SK-N-SH (cell line): ENCODE data around the gene B3GAT3. TPM values are rescaled to one million over a fixed set of nuclear protein-coding genes. Genes with fewer than 3 reads are reported as not detected.

Source experiments
- CTCF ChIA-PET: fragments of 300-600, 350-600 bp; formaldehyde crosslinking; extraction: SDS; loops from one replicate; lab custom pipeline; 2021; lab: Yijun Ruan, JAX
- POLR2A ChIA-PET: fragments of 350-600 bp; sonication (Branson Sonifier 250); formaldehyde crosslinking; extraction: SDS; loops from one replicate; lab custom pipeline; 2020; ENCODE audit warnings: antibody characterized with exemption, inconsistent platforms; lab: Yijun Ruan, JAX
- DNase-seq: peaks from one replicate; pipeline ENCODE4 v3.0.0; 2012
- H2AFZ ChIP-seq: fragments of 200-600 bp; sonication (generic); 2 replicates; pipeline ENCODE4 v1.8.1; 2016; ENCODE audit warnings: antibody characterized with exemption, mild to moderate bottlenecking, low read depth
- H3F3A ChIP-seq: fragments of 200-600 bp; sonication (generic); replicated peaks from 2 replicates; pipeline ENCODE3; 2016; ENCODE audit warnings: antibody characterized with exemption, mild to moderate bottlenecking; ENCODE audit not compliant: insufficient read depth
- H3K27ac ChIP-seq, 2 experiments: fragments of 200-500 bp in 1 of 2; fragments of 200-600 bp in 1 of 2; sonication (Bioruptor generic) in 1 of 2; sonication (generic), shearing (Covaris generic) in 1 of 2; 2 replicates each; pipeline versions ENCODE4 v1.5.1 to v1.6.1; 2014 to 2016; ENCODE audit warnings: low read depth in 2 of 2, inconsistent platforms in 1 of 2, low read length in 1 of 2, mild to moderate bottlenecking in 1 of 2, mixed read lengths in 1 of 2
- H3K27me3 ChIP-seq: fragments of 200-600 bp; sonication (generic), shearing (Covaris generic); 2 replicates; pipeline ENCODE4 v1.6.1; 2016; ENCODE audit warnings: mixed run types; ENCODE audit not compliant: insufficient read depth
- H3K36me3 ChIP-seq, 2 experiments: fragments of 200-500 bp in 1 of 2; fragments of 200-600 bp in 1 of 2; sonication (Bioruptor generic) in 1 of 2; sonication (generic) in 1 of 2; replicated peaks in 1 of 2; 2 replicates each; pipeline versions ENCODE3 to v1.5.1; 2014 to 2016; ENCODE audit warnings: low read length in 1 of 2, mild to moderate bottlenecking in 1 of 2; ENCODE audit not compliant: insufficient read depth in 2 of 2, control insufficient read depth in 1 of 2
- H3K4me1 ChIP-seq, 2 experiments: fragments of 200-500 bp in 1 of 2; fragments of 200-600 bp in 1 of 2; sonication (Bioruptor generic) in 1 of 2; sonication (generic), shearing (Covaris generic) in 1 of 2; 2 replicates each; pipeline versions ENCODE4 v1.5.1 to v1.6.1; 2014 to 2016; ENCODE audit warnings: low read depth in 1 of 2, low read length in 1 of 2, mixed run types in 1 of 2; ENCODE audit not compliant: insufficient read depth in 2 of 2, control insufficient read depth in 1 of 2
- H3K4me2 ChIP-seq: fragments of 200-600 bp; sonication (generic), shearing (Covaris generic); 2 replicates; pipeline ENCODE4 v1.6.1; 2017; ENCODE audit warnings: mixed run types
- H3K4me3 ChIP-seq, 2 experiments: fragments of 200-500 bp in 1 of 2; fragments of 200-600 bp in 1 of 2; sonication (Bioruptor generic) in 1 of 2; sonication (generic), shearing (Covaris generic) in 1 of 2; 2 replicates each; pipeline versions ENCODE4 v1.5.1 to v1.8.1; 2014 to 2016; ENCODE audit warnings: low read depth in 2 of 2, inconsistent platforms in 1 of 2, low read length in 1 of 2, mild to moderate bottlenecking in 1 of 2, mixed read lengths in 1 of 2, moderate library complexity in 1 of 2
- H3K79me2 ChIP-seq: fragments of 200-600 bp; sonication (generic); 2 replicates; pipeline ENCODE4 v1.8.1; 2017; ENCODE audit warnings: mild to moderate bottlenecking; ENCODE audit not compliant: insufficient read depth
- H3K9ac ChIP-seq: fragments of 200-600 bp; sonication (generic); 2 replicates; pipeline ENCODE4 v1.6.1; 2017; ENCODE audit warnings: mixed run types
- H3K9me2 ChIP-seq: fragments of 200-600 bp; sonication (generic); 2 replicates; pipeline ENCODE4 v1.6.1; 2017; ENCODE audit warnings: mixed run types
- H3K9me3 ChIP-seq: fragments of 200-600 bp; sonication (generic); 2 replicates; pipeline ENCODE4 v1.6.1; 2017; ENCODE audit warnings: mixed run types, mild to moderate bottlenecking, moderate library complexity
- H4K20me1 ChIP-seq: fragments of 200-600 bp; sonication (generic); 2 replicates; pipeline ENCODE4 v1.6.1; 2017; ENCODE audit warnings: mild to moderate bottlenecking, mixed run types; ENCODE audit not compliant: insufficient read depth
- CHD2 ChIP-seq: fragments of 150-350 bp; IDR thresholded peaks from 2 replicates; pipeline ENCODE4 v1.6.1; 2018; ENCODE audit warnings: low read length; ENCODE audit not compliant: partially characterized antibody
- ELF1 ChIP-seq: IDR thresholded peaks from 2 replicates; pipeline ENCODE4 v1.4.0; 2012
- EP300 ChIP-seq, 2 experiments: IDR thresholded peaks; 2 replicates each; pipeline versions ENCODE4 v1.4.0 to v1.6.1; 2012; ENCODE audit warnings: borderline replicate concordance in 1 of 2, low read depth in 1 of 2, low read length in 1 of 2
- FOSL2 ChIP-seq: IDR thresholded peaks from 2 replicates; pipeline ENCODE4 v1.4.0; 2012; ENCODE audit warnings: low read depth, mild to moderate bottlenecking, moderate library complexity, borderline replicate concordance
- FOXJ3 ChIP-seq: sonication (generic); formaldehyde crosslinking; IDR thresholded peaks from 2 replicates; pipeline ENCODE4 v1.5.1; 2020; ENCODE audit warnings: mild to moderate bottlenecking, missing genetic modification reagents
- FOXM1 ChIP-seq: IDR thresholded peaks from 2 replicates; pipeline ENCODE4 v1.4.0; 2012; ENCODE audit warnings: low read depth, mild to moderate bottlenecking
- JUND ChIP-seq: IDR thresholded peaks from 2 replicates; pipeline ENCODE4 v1.4.0; 2012
- NFIC ChIP-seq: IDR thresholded peaks from 2 replicates; pipeline ENCODE4 v1.4.0; 2012; ENCODE audit warnings: borderline replicate concordance
- RAD21 ChIP-seq: IDR thresholded peaks from 2 replicates; pipeline ENCODE4 v1.6.1; 2012; ENCODE audit warnings: mild to moderate bottlenecking, low read length
- RCOR1 ChIP-seq: fragments of 150-350 bp; IDR thresholded peaks from 2 replicates; pipeline ENCODE4 v1.6.1; 2017; ENCODE audit warnings: antibody characterized with exemption, low read length
- SMC3 ChIP-seq: IDR thresholded peaks from 2 replicates; pipeline ENCODE4 v1.6.1; 2012; ENCODE audit warnings: low read depth, low read length, improper control_type of control experiment
- YY1 ChIP-seq: IDR thresholded peaks from 2 replicates; pipeline ENCODE4 v1.4.0; 2012; ENCODE audit warnings: low read depth, mild to moderate bottlenecking
- WGBS: methylation state at CpG from one replicate; pipeline ENCODE4 v1.1.6; 2017; ENCODE audit warnings: low lambda C conversion rate; 5-methylcytosine and 5-hydroxymethylcytosine counted together
- polyA plus RNA-seq, 3 experiments: library from polyadenylated mRNA; depleted of rRNA; stranded (reverse); fragments of >200 nt; gene quantifications; 2 replicates each; pipeline ENCODE4 v1.2.3, GENCODE V29; 2012
- TF ChIP-seq, protein P1 (sequence below): fragments of 150-350 bp; IDR thresholded peaks from 2 replicates; pipeline ENCODE4 v1.6.1; 2016; ENCODE audit warnings: mild to moderate bottlenecking, low read depth, low read length
- TF ChIP-seq, protein P2 (sequence below): fragments of 200-600 bp; sonication (generic); IDR thresholded peaks from 2 replicates; pipeline ENCODE4 v1.6.1; 2017; ENCODE audit warnings: antibody characterized with exemption, mild to moderate bottlenecking, moderate library complexity
- TF ChIP-seq, protein P3 (sequence below): fragments of 150-350 bp; IDR thresholded peaks from 2 replicates; pipeline ENCODE4 v1.6.1; 2017; ENCODE audit warnings: antibody characterized with exemption, low read length, low read depth, borderline replicate concordance
- TF ChIP-seq, protein P4 (sequence below): IDR thresholded peaks from 2 replicates; pipeline ENCODE4 v1.4.0; 2012; ENCODE audit warnings: low read depth, borderline replicate concordance
- TF ChIP-seq, protein P5 (sequence below): IDR thresholded peaks from 2 replicates; pipeline ENCODE4 v1.4.0; 2012; ENCODE audit warnings: low read depth
- TF ChIP-seq, protein P6 (sequence below): IDR thresholded peaks from 2 replicates; pipeline ENCODE4 v1.4.0; 2012; ENCODE audit warnings: low read depth, borderline replicate concordance
- TF ChIP-seq, protein P7 (sequence below): IDR thresholded peaks from 2 replicates; pipeline ENCODE4; 2012

The B3GAT3 gene
- polyA plus RNA-seq, 1 of the 3 experiments (the other 2 are of a cell fraction) = 104 TPM

DNA sequence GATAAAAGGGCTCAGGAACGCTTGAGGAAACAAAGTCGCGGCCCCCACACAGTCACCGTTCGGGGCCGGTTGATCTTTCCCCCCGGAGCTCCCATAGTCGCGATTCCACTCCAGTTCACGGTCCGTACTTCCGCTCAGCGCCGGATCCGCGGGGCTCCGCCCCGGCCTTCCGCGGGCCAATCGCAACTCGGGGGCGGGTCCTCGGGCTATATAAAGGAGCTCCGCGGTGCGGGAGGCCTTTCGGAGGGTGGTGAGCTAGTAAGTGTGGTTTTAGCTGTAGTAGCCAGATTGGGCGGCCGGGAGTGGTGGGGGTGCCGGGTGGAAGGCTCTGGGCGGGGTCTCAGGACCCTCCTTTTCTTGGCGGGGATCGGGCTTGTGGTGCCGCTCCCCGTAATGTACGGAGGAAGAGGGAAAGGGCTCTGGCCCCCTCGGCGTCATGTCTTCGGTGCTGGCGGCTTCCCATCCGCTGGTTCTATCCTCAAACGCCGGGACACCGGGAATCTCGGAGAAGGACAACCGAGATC, 43.4 kb upstream of the B3GAT3 start, which contains the start of the genes C11orf98 and CSKMT (continued):
- TF ChIP-seq, protein P1, sequence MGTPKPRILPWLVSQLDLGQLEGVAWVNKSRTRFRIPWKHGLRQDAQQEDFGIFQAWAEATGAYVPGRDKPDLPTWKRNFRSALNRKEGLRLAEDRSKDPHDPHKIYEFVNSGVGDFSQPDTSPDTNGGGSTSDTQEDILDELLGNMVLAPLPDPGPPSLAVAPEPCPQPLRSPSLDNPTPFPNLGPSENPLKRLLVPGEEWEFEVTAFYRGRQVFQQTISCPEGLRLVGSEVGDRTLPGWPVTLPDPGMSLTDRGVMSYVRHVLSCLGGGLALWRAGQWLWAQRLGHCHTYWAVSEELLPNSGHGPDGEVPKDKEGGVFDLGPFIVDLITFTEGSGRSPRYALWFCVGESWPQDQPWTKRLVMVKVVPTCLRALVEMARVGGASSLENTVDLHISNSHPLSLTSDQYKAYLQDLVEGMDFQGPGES = no peak; the same call in none of the 2 replicates
- no peak for TF ChIP-seq FOXJ3 (CRISPR knock-in tag)
- TF ChIP-seq RAD21 = no peak
- 0 out of 4 replicates have a peak, but pooled peaks of 1 of the 2 experiments have one; percentile 31 for TF ChIP-seq EP300 (IDR thresholded peaks at IDR 0.05; ENCODE audit: borderline replicate concordance in 1 of 2, low read depth in 1 of 2, low read length in 1 of 2)
- TF ChIP-seq, protein P2, sequence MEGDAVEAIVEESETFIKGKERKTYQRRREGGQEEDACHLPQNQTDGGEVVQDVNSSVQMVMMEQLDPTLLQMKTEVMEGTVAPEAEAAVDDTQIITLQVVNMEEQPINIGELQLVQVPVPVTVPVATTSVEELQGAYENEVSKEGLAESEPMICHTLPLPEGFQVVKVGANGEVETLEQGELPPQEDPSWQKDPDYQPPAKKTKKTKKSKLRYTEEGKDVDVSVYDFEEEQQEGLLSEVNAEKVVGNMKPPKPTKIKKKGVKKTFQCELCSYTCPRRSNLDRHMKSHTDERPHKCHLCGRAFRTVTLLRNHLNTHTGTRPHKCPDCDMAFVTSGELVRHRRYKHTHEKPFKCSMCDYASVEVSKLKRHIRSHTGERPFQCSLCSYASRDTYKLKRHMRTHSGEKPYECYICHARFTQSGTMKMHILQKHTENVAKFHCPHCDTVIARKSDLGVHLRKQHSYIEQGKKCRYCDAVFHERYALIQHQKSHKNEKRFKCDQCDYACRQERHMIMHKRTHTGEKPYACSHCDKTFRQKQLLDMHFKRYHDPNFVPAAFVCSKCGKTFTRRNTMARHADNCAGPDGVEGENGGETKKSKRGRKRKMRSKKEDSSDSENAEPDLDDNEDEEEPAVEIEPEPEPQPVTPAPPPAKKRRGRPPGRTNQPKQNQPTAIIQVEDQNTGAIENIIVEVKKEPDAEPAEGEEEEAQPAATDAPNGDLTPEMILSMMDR = no peak
- TF ChIP-seq, protein P3, sequence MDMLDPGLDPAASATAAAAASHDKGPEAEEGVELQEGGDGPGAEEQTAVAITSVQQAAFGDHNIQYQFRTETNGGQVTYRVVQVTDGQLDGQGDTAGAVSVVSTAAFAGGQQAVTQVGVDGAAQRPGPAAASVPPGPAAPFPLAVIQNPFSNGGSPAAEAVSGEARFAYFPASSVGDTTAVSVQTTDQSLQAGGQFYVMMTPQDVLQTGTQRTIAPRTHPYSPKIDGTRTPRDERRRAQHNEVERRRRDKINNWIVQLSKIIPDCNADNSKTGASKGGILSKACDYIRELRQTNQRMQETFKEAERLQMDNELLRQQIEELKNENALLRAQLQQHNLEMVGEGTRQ = no peak; the same call in 1 of the 2 replicates
- TF ChIP-seq RCOR1 = no peak
- TF ChIP-seq NFIC = no peak

DNA sequence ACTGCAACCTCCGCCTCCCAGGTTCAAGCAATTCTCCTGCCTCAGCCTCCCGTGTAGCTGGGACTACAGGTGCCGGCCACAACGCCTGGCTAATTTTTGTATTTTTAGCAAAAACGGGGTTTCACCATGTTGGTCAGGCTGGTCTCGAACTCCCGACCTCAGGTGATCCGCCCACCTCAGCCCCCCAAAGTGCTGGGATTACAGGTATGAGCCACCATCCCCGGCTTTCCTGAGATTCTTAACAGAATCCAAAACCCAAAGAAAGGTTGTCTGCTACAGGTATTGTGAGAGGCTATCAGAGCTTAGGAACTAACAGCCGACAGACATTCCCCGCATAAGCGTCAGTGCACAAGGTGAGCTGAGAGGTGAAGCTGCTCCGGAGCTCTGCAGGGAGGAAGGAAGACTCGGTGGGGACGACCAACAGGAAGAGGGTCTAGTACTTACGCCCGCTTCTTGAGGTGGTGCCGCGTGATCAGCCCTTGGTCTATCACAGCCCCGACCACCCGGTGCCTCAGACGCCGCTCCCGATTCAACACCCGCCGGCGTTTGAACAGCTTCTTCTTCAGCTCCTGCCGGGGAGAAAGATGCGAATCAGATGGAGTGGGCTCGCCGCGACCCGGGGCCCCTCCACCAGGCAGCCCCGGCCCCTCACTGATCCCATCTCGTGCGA, 42.8 kb upstream of the B3GAT3 start:
- Histone ChIP-seq H4K20me1 (no peaks in the 10 kb centered on the region), H3K27me3 (no peaks in the 10 kb centered on the region), H3K9ac (peak overlapping the region; percentile 92), H3K27ac (peak overlapping the region; percentile 91 to 92), H3K36me3 (peaks cover 20 to 44% of the 10 kb centered on the region in 2 experiments), H3K4me2 (peak overlapping the region; percentile 96), H3K9me2 (no peaks in the 10 kb centered on the region), H3K4me1 (peaks cover 10 to 15% of the 10 kb centered on the region in 2 experiments; a peak in 3 of 4 replicates), H3K9me3 (no peaks in the 10 kb centered on the region), H2AFZ (peak overlapping the region; percentile 66; the same call in 1 of the 2 replicates), H3K4me3 (peak overlapping the region; percentile 78 to 95), H3F3A (peaks cover 28% of the 10 kb centered on the region), H3K79me2 (peaks cover 60% of the 10 kb centered on the region)
- ChIA-PET POLR2A (interaction anchor here (0.5 to 3.7 kb wide), 37 partner anchors 8 to 269 kb away, joined by 3 to 52 read pairs (median 9); partner anchors contain the start of genes B3GAT3, BSCL2, EEF1G and EML3), CTCF (interaction anchor here (0.9 to 1.7 kb wide), 10 partner anchors 12 to 270 kb away, joined by 3 to 7 read pairs (median 4); partner anchors contain the start of genes EML3, GANAB, INTS5 and SLC3A2)
- TF ChIP-seq YY1 (no peak), FOXJ3 (CRISPR knock-in tag) (no peak), FOSL2 (no peak), JUND (no peak), CHD2 (no peak), SMC3 (no peak), ELF1 (no peak), FOXM1 (no peak), NFIC (no peak)
- TF ChIP-seq, protein P4, sequence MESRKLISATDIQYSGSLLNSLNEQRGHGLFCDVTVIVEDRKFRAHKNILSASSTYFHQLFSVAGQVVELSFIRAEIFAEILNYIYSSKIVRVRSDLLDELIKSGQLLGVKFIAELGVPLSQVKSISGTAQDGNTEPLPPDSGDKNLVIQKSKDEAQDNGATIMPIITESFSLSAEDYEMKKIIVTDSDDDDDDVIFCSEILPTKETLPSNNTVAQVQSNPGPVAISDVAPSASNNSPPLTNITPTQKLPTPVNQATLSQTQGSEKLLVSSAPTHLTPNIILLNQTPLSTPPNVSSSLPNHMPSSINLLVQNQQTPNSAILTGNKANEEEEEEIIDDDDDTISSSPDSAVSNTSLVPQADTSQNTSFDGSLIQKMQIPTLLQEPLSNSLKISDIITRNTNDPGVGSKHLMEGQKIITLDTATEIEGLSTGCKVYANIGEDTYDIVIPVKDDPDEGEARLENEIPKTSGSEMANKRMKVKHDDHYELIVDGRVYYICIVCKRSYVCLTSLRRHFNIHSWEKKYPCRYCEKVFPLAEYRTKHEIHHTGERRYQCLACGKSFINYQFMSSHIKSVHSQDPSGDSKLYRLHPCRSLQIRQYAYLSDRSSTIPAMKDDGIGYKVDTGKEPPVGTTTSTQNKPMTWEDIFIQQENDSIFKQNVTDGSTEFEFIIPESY = no peak
- TF ChIP-seq, protein P5, sequence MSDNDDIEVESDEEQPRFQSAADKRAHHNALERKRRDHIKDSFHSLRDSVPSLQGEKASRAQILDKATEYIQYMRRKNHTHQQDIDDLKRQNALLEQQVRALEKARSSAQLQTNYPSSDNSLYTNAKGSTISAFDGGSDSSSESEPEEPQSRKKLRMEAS = no peak
- TF ChIP-seq, protein P6, sequence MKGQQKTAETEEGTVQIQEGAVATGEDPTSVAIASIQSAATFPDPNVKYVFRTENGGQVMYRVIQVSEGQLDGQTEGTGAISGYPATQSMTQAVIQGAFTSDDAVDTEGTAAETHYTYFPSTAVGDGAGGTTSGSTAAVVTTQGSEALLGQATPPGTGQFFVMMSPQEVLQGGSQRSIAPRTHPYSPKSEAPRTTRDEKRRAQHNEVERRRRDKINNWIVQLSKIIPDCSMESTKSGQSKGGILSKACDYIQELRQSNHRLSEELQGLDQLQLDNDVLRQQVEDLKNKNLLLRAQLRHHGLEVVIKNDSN = no peak
- TF ChIP-seq, protein P1 = no peak
- TF ChIP-seq, protein P7, sequence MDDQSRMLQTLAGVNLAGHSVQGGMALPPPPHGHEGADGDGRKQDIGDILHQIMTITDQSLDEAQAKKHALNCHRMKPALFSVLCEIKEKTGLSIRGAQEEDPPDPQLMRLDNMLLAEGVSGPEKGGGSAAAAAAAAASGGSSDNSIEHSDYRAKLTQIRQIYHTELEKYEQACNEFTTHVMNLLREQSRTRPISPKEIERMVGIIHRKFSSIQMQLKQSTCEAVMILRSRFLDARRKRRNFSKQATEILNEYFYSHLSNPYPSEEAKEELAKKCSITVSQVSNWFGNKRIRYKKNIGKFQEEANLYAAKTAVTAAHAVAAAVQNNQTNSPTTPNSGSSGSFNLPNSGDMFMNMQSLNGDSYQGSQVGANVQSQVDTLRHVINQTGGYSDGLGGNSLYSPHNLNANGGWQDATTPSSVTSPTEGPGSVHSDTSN = no peak
- 1% methylated on average over 27 of the region's 36 CpGs for WGBS
- peak; percentile 73 for DNase-seq
